Measurements from ENCODE around the gene MSI2. TPM values are rescaled to one million over a fixed set of nuclear protein-coding genes. Genes with fewer than 3 reads are reported as not detected.
A peak's percentile ranks its signal among the peaks of the same experiment; 100 is the strongest.

Gene MSI2
- total and polyA plus RNA-seq, 9 of the 15 experiments (the other 6 are each of a cell fraction or from before 2014, with no cell fraction given), result 4.6 to 61.8 (median 42.4) TPM

DNA sequence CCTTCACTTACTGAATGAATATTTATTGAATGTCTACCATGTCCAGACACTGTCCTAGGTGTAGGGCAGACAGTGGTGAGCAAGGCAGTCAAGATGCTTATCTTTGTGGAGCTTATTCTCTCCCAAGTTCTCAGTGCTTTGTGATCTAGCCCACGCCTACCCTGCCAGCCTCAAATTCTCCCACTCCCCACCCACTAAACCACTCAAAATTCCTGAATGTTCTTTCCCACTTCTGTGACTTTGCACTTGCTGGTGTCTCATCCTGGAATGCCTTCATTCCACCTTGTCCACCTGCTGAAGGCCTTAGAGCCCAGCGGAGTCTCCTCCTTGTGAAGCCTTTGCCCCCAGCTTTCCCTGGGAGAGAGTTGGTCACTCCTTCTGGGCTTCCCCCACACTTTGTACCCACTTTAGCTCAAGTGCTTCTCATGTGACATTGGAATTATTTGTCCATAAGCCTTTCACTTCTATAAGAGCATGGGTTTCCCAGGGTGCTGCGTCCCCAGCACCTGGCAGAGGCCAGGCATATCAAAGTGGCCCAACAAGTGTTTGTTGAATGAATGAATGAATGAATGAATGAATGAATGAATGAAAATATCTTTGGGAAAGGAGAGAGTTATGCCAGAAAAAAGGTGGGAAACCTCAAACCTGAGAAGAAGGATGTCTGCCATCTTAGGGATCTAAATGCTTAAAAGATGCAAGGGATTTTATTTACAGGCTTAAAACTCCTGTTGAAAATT, 465.8 kb downstream of the MSI2 start:
- no peaks in the 10 kb centered on the region for H3K36me3 ChIP-seq (ENCODE audit: control insufficient read depth, insufficient read depth, low read length)
- TF ChIP-seq, protein P1, sequence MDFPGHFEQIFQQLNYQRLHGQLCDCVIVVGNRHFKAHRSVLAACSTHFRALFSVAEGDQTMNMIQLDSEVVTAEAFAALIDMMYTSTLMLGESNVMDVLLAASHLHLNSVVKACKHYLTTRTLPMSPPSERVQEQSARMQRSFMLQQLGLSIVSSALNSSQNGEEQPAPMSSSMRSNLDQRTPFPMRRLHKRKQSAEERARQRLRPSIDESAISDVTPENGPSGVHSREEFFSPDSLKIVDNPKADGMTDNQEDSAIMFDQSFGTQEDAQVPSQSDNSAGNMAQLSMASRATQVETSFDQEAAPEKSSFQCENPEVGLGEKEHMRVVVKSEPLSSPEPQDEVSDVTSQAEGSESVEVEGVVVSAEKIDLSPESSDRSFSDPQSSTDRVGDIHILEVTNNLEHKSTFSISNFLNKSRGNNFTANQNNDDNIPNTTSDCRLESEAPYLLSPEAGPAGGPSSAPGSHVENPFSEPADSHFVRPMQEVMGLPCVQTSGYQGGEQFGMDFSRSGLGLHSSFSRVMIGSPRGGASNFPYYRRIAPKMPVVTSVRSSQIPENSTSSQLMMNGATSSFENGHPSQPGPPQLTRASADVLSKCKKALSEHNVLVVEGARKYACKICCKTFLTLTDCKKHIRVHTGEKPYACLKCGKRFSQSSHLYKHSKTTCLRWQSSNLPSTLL (IDR thresholded peaks at IDR 0.05), result no peak
- peak; percentile 84 for TF ChIP-seq ZNF24 (IDR thresholded peaks at IDR 0.05)
- no peak overlapping the region for H3K4me3 ChIP-seq
- no peaks in the 10 kb centered on the region for H3K9me1 ChIP-seq (ENCODE audit: control insufficient read depth, insufficient read depth, low read length)
- CTCF ChIA-PET (ENCODE audit: low intra/inter-chr PET ratio), result no interaction called here
- no peaks in the 10 kb centered on the region for H3K9me3 ChIP-seq (replicated peaks; ENCODE audit: control insufficient read depth, insufficient read depth, low read depth, low read length)
- H3K4me2 ChIP-seq (ENCODE audit: insufficient read depth, low read length), result no peak overlapping the region
- no peak overlapping the region for H3K27ac ChIP-seq (ENCODE audit: extremely low read depth, low read depth, low read length)
- 3% methylated on average over 3 of the region's 3 CpGs for WGBS (ENCODE audit: insufficient coverage, low coverage, missing lambda C conversion rate)
- no peaks in the 10 kb centered on the region for H3K4me1 ChIP-seq (replicated peaks in 1 of 2; ENCODE audit: control insufficient read depth in 2 of 2, insufficient read depth in 2 of 2, low read length in 2 of 2)
- peaks cover 13% of the 10 kb centered on the region; the same call in 1 of the 2 replicates for H4K20me1 ChIP-seq (replicated peaks; ENCODE audit: control insufficient read depth, insufficient read depth, low read length)
- H2AFZ ChIP-seq (ENCODE audit: low read depth, low read length), result no peak overlapping the region
- ATAC-seq, result no peak
- H3K9ac ChIP-seq (ENCODE audit: insufficient read depth in 1 of 2, low read depth in 2 of 2, low read length in 2 of 2), result no peak overlapping the region
- H3K27me3 ChIP-seq (ENCODE audit: control insufficient read depth in 2 of 2, insufficient read depth in 2 of 2, low read length in 2 of 2), result peaks cover 33 to 79% of the 10 kb centered on the region in 2 experiments
- intact Hi-C loops (cut with micrococcal nuclease) (no loop called here), in situ Hi-C loops (cut with MboI) (no loop called here)
- H3K79me2 ChIP-seq (ENCODE audit: control insufficient read depth, insufficient read depth, low read length), result no peaks in the 10 kb centered on the region
- BruUV-seq (replicated peaks), result no TSS peak
- POLR2A ChIA-PET, result interaction anchor here (0.6 to 0.7 kb wide), 2 partner anchors 88 to 908 kb away, joined by 3 read pairs; no protein-coding TSS in a partner anchor
- FAIRE-seq, result no peak
- no peak for DNase-seq (ENCODE audit: extremely low read depth in 1 of 4, low spot score in 3 of 4)

DNA sequence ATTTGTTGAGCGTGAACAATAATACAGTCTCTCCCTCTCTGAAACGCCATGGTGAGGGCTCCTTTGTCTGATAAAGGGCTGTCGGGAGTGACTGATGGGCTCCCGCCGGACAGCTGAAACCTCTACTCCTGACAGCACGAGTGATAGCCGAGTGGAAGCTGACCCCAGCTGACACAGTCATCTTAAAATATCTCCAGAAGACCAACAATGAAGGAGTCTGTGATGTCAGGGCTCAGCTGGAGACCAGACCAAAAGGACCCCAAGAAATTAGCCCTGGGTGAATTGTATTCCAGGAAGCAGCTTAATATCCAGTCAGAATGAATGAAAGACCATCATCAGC, 466.4 kb downstream of the MSI2 start:
- no peaks in the 10 kb centered on the region for H3K9me3 ChIP-seq (replicated peaks; ENCODE audit: control insufficient read depth, insufficient read depth, low read depth, low read length)
- H3K4me3 ChIP-seq, result no peak overlapping the region
- in situ Hi-C loops (cut with MboI), result no loop called here
- no peak overlapping the region for H3K4me2 ChIP-seq (ENCODE audit: insufficient read depth, low read length)
- H3K79me2 ChIP-seq (ENCODE audit: control insufficient read depth, insufficient read depth, low read length), result no peaks in the 10 kb centered on the region
- FAIRE-seq, result no peak
- H3K27me3 ChIP-seq (ENCODE audit: control insufficient read depth in 2 of 2, insufficient read depth in 2 of 2, low read length in 2 of 2), result peaks cover 35 to 81% of the 10 kb centered on the region in 2 experiments
- no peak for ATAC-seq
- no peak for DNase-seq (ENCODE audit: extremely low read depth in 1 of 4, low spot score in 3 of 4)
- intact Hi-C loops (cut with micrococcal nuclease), result no loop called here
- H3K9me1 ChIP-seq (ENCODE audit: control insufficient read depth, insufficient read depth, low read length), result no peaks in the 10 kb centered on the region
- no peak overlapping the region for H2AFZ ChIP-seq (ENCODE audit: low read depth, low read length)
- no TSS peak for BruUV-seq (replicated peaks)
- no peaks in the 10 kb centered on the region for H3K36me3 ChIP-seq (ENCODE audit: control insufficient read depth, insufficient read depth, low read length)
- H3K27ac ChIP-seq (ENCODE audit: extremely low read depth, low read depth, low read length), result no peak overlapping the region
- POLR2A ChIA-PET, result interaction anchor here (0.7 kb wide), 1 partner anchor 908 kb away, joined by 3 read pairs; no protein-coding TSS in a partner anchor
- no peaks in the 10 kb centered on the region for H3K4me1 ChIP-seq (replicated peaks in 1 of 2; ENCODE audit: control insufficient read depth in 2 of 2, insufficient read depth in 2 of 2, low read length in 2 of 2)
- H4K20me1 ChIP-seq (replicated peaks; ENCODE audit: control insufficient read depth, insufficient read depth, low read length), result peaks cover 16% of the 10 kb centered on the region; the same call in 1 of the 2 replicates
- 3% methylated on average over 7 of the region's 7 CpGs for WGBS (ENCODE audit: insufficient coverage, low coverage, missing lambda C conversion rate)
- CTCF ChIA-PET (ENCODE audit: low intra/inter-chr PET ratio), result no interaction called here
- no peak overlapping the region for H3K9ac ChIP-seq (ENCODE audit: insufficient read depth in 1 of 2, low read depth in 2 of 2, low read length in 2 of 2)
- TF ChIP-seq ESRRA (IDR thresholded peaks at IDR 0.05; ENCODE audit: borderline replicate concordance, low read depth), result no peak
- peak; percentile 43; the same call in 1 of the 2 replicates for TF ChIP-seq PKNOX1 (IDR thresholded peaks at IDR 0.05)
- TF ChIP-seq, protein P2, sequence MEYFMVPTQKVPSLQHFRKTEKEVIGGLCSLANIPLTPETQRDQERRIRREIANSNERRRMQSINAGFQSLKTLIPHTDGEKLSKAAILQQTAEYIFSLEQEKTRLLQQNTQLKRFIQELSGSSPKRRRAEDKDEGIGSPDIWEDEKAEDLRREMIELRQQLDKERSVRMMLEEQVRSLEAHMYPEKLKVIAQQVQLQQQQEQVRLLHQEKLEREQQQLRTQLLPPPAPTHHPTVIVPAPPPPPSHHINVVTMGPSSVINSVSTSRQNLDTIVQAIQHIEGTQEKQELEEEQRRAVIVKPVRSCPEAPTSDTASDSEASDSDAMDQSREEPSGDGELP (CRISPR knock-in tag; IDR thresholded peaks at IDR 0.05; ENCODE audit: borderline replicate concordance), result 0 out of 2 replicates have a peak, but pooled peaks have one; percentile 14
- TF ChIP-seq, protein P3, sequence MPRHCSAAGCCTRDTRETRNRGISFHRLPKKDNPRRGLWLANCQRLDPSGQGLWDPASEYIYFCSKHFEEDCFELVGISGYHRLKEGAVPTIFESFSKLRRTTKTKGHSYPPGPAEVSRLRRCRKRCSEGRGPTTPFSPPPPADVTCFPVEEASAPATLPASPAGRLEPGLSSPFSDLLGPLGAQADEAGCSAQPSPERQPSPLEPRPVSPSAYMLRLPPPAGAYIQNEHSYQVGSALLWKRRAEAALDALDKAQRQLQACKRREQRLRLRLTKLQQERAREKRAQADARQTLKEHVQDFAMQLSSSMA (CRISPR knock-in tag; IDR thresholded peaks at IDR 0.05), result no peak
- TF ChIP-seq ZNF766 (CRISPR knock-in tag; conservative IDR thresholded peaks at IDR 0.05), result peak; percentile 86
- TF ChIP-seq MEIS2 (IDR thresholded peaks at IDR 0.05; ENCODE audit: partially characterized antibody), result peak; percentile 77

All from K562 (cell line).